ENCODE results near the gene ATP6V0C. TPM values are rescaled to one million over a fixed set of nuclear protein-coding genes. Genes with fewer than 3 reads are reported as not detected.

Gene ATP6V0C
- total RNA-seq, 2 donors from 2014 or later = 176 to 180 TPM

DNA sequence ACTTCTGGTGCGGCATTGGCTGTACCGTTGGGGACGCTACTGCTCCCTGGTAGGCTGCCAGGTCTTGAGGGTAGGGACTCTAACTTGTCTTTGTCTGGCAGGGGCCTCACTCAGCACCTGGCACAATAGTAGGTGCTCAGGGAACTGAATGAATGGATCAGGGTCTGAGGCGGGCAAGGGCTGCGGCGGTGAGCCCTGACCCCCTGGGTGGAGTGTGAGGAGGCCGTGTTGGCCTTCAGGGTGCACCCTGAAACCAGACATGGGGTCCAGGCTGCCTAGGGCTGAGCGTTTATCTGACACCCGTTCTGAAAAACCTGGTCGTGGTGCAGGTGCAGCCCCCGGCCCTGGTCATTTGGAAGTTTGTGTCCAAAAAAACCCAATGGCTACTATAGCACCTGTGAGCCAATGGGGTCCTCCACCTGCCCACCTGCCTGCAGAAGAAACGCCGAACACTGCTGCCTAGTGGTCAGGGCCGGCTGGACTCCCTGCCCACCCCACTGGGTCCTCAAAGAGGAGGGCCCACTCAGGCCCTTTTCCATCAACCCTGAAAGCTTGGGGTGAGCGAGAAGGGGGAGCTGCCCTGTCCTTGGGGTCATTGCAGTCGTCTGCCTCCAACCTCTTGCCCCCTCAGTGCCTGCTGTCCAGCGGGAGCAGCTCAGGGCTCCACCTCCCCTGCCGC, 4.9 kb upstream of the ATP6V0C start:
- 88 to 89% methylated on average over 9 to 18 of the region's 18 CpGs for WGBS, 2 experiments (ENCODE audit: insufficient coverage in 1 of 2, insufficient read length in 1 of 2)
- Histone ChIP-seq H3K27ac (ENCODE audit: low read depth, low read length) (no peak overlapping the region), H3K36me3 (ENCODE audit: control insufficient read depth, insufficient read depth, low read length) (no peaks in the 10 kb centered on the region), H3K9me3 (ENCODE audit: control insufficient read depth, low read length) (no peaks in the 10 kb centered on the region), H3K9ac (ENCODE audit: extremely low read depth, low read length, poor library complexity, severe bottlenecking) (no peak overlapping the region), H3K4me1 (ENCODE audit: control insufficient read depth, insufficient read depth, low read length) (peaks cover 9% of the 10 kb centered on the region), H3K27me3 (ENCODE audit: control insufficient read depth, insufficient read depth, low read length, poor library complexity, severe bottlenecking) (no peaks in the 10 kb centered on the region), H3K4me3 (ENCODE audit: low read length) (no peak overlapping the region)
- H3K4me3 Mint-ChIP-seq = no peak overlapping the region
- TF ChIP-seq, protein P1, sequence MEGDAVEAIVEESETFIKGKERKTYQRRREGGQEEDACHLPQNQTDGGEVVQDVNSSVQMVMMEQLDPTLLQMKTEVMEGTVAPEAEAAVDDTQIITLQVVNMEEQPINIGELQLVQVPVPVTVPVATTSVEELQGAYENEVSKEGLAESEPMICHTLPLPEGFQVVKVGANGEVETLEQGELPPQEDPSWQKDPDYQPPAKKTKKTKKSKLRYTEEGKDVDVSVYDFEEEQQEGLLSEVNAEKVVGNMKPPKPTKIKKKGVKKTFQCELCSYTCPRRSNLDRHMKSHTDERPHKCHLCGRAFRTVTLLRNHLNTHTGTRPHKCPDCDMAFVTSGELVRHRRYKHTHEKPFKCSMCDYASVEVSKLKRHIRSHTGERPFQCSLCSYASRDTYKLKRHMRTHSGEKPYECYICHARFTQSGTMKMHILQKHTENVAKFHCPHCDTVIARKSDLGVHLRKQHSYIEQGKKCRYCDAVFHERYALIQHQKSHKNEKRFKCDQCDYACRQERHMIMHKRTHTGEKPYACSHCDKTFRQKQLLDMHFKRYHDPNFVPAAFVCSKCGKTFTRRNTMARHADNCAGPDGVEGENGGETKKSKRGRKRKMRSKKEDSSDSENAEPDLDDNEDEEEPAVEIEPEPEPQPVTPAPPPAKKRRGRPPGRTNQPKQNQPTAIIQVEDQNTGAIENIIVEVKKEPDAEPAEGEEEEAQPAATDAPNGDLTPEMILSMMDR (conservative IDR thresholded peaks at IDR 0.05) = peak; percentile 33
- H3K4me1 Mint-ChIP-seq = peaks cover 25% of the 10 kb centered on the region
- DNase-seq = no peak
- no peaks in the 10 kb centered on the region for H3K36me3 Mint-ChIP-seq (ENCODE audit: low read depth)
- no peaks in the 10 kb centered on the region for H3K9me3 Mint-ChIP-seq
- no peak overlapping the region for H3K27ac Mint-ChIP-seq
- H3K27me3 Mint-ChIP-seq (ENCODE audit: insufficient read depth) = no peaks in the 10 kb centered on the region

DNA sequence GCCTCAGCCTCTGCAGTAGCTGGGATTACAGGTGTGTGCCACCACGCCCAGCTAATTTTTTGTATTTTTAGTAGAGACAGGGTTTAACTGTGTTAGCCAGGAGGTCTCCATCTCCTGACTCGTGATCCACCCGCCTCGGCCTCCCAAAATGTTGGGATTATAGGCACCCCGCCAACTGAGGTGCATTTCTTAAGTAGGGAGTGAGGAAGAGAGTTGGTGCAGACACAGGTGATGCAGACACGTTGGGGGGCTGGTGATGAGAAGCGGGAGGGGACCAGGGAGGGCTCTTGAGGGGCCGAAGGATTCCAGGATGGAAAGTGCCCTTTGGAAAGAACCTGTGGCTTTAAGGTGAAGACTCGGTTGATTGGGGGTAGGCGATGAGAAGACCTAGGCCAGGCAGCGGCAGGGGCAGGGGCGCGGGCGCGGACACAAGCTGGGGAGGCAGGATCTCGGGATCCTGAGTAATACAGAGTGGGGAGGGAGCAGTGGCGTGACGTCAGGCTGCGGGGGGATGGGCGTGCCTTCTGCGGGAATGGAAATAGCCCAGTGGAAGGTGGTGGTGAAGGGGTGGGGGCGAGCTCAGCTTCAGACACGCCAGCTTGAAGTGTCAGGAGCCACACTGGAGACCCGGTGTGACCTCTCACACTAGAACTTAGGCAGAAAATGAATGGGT, 2.5 kb upstream of the ATP6V0C start:
- TF ChIP-seq, protein P1 (conservative IDR thresholded peaks at IDR 0.05) = no peak
- DNase-seq = no peak
- WGBS, 2 experiments (ENCODE audit: insufficient coverage in 1 of 2, insufficient read length in 1 of 2) = 70 to 75% methylated on average over 12 to 24 of the region's 24 CpGs
- no peak overlapping the region for H3K4me3 Mint-ChIP-seq
- no peaks in the 10 kb centered on the region for H3K9me3 ChIP-seq (ENCODE audit: control insufficient read depth, low read length)
- H3K4me1 ChIP-seq (ENCODE audit: control insufficient read depth, insufficient read depth, low read length) = peaks cover 14% of the 10 kb centered on the region
- H3K27me3 Mint-ChIP-seq (ENCODE audit: insufficient read depth) = no peaks in the 10 kb centered on the region
- H3K4me1 Mint-ChIP-seq = peaks cover 37% of the 10 kb centered on the region
- H3K27me3 ChIP-seq (ENCODE audit: control insufficient read depth, insufficient read depth, low read length, poor library complexity, severe bottlenecking) = no peaks in the 10 kb centered on the region
- H3K27ac ChIP-seq (ENCODE audit: low read depth, low read length) = no peak overlapping the region
- no peaks in the 10 kb centered on the region for H3K9me3 Mint-ChIP-seq
- peaks cover 5% of the 10 kb centered on the region for H3K36me3 Mint-ChIP-seq (ENCODE audit: low read depth)
- H3K27ac Mint-ChIP-seq = no peak overlapping the region
- H3K36me3 ChIP-seq (ENCODE audit: control insufficient read depth, insufficient read depth, low read length) = peaks cover 7% of the 10 kb centered on the region
- H3K9ac ChIP-seq (ENCODE audit: extremely low read depth, low read length, poor library complexity, severe bottlenecking) = no peak overlapping the region
- no peak overlapping the region for H3K4me3 ChIP-seq (ENCODE audit: low read length)

DNA sequence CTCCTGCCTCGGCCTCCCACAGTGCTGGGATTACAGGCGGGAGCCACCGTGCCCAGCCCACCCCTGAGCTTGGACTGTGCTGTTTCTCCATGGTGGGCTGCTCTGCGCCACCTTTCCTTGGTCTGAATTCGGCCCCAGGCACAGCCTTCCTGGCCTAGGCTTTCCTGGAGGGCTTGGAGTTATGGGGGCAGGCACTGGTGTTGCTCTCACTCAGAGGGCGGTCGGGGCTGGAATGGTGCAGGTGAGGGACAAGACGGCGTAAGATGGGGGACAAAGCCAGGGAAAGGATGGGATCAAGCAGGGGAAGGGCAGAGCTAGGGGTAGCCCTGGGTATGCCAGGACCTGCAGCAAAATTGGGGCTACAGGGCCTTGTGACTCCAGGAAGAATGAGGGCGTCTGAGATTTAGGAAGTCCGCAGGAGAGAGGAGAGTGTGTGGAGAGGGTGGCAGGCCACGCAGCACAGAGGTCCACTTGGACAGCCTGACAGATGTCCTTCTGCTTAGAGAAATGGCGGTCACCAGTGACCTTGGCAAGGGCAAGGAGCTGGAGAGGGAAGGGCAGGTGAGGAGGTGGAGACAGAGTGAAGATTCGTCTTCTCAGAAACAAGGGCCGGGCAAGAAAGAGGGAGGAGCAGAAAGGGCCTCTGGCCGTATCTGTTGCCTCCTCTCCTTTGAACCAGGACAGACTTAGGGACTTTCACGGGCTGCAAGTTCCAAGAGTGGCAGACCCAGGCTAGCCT, 1.6 kb upstream of the ATP6V0C start:
- no peak for DNase-seq
- H3K36me3 Mint-ChIP-seq (ENCODE audit: low read depth) = peaks cover 14% of the 10 kb centered on the region
- Histone ChIP-seq H3K9me3 (ENCODE audit: control insufficient read depth, low read length) (no peaks in the 10 kb centered on the region), H3K9ac (ENCODE audit: extremely low read depth, low read length, poor library complexity, severe bottlenecking) (no peak overlapping the region), H3K36me3 (ENCODE audit: control insufficient read depth, insufficient read depth, low read length) (peaks cover 16% of the 10 kb centered on the region), H3K27ac (ENCODE audit: low read depth, low read length) (no peak overlapping the region), H3K4me3 (ENCODE audit: low read length) (no peak overlapping the region), H3K27me3 (ENCODE audit: control insufficient read depth, insufficient read depth, low read length, poor library complexity, severe bottlenecking) (no peaks in the 10 kb centered on the region), H3K4me1 (ENCODE audit: control insufficient read depth, insufficient read depth, low read length) (peaks cover 14% of the 10 kb centered on the region)
- peaks cover 44% of the 10 kb centered on the region for H3K4me1 Mint-ChIP-seq
- TF ChIP-seq, protein P1 (conservative IDR thresholded peaks at IDR 0.05) = no peak
- 89 to 91% methylated on average over 12 to 17 of the region's 17 CpGs for WGBS, 2 experiments (ENCODE audit: insufficient coverage in 1 of 2, insufficient read length in 1 of 2)
- H3K4me3 Mint-ChIP-seq = peak overlapping the region; percentile 88
- H3K27me3 Mint-ChIP-seq (ENCODE audit: insufficient read depth) = no peaks in the 10 kb centered on the region
- no peaks in the 10 kb centered on the region for H3K9me3 Mint-ChIP-seq
- peak overlapping the region; percentile 87 for H3K27ac Mint-ChIP-seq

Data from endodermal cell (in vitro differentiated cells).